Natural killer cell (primary cell): ENCODE results near the gene PTPN11. TPM values are rescaled to one million over a fixed set of nuclear protein-coding genes. Genes with fewer than 3 reads are reported as not detected.
A peak's percentile ranks its signal among the peaks of the same experiment; 100 is the strongest.

Experiments
- ATAC-seq, 3 donors: fragments of 150-1000 bp in 2 of 3; fragments of 200-7000 bp in 1 of 3; cut with Tn5 transposase; 1 replicate in 1 of 3; 2 replicates in 2 of 3; pipeline ENCODE4 v1.10.0; 2021; ENCODE audit warnings: mild to moderate bottlenecking in 2 of 3, moderate library complexity in 2 of 3
- DNase-seq, 2 donors: peaks; one replicate each; pipeline versions ENCODE4 v3.0.0 to v3.0.0-alpha.2; 2013 to 2021; ENCODE audit warnings: mixed read lengths in 1 of 2
- H3K27ac ChIP-seq: one replicate; pipeline ENCODE4 v1.5.1; 2013; ENCODE audit warnings: mild to moderate bottlenecking, low read length
- H3K27me3 ChIP-seq: one replicate; pipeline ENCODE4 v1.6.1; 2013; ENCODE audit warnings: low read length; ENCODE audit not compliant: control insufficient read depth, insufficient read depth
- H3K36me3 ChIP-seq: one replicate; pipeline ENCODE4 v1.6.1; 2013; ENCODE audit warnings: low read length; ENCODE audit not compliant: control insufficient read depth, insufficient read depth
- H3K4me1 ChIP-seq: one replicate; pipeline ENCODE4 v1.6.1; 2013; ENCODE audit warnings: low read length; ENCODE audit not compliant: control insufficient read depth, insufficient read depth
- H3K4me3 ChIP-seq: one replicate; pipeline ENCODE4 v1.5.1; 2013; ENCODE audit warnings: low read length
- H3K9me3 ChIP-seq: one replicate; pipeline ENCODE4 v1.6.1; 2013; ENCODE audit warnings: low read length; ENCODE audit not compliant: control insufficient read depth, insufficient read depth
- H3K27ac Mint-ChIP-seq, 2 donors: one replicate each; pipeline ENCODE4 v1.8.0; 2022; ENCODE audit warnings: mild to moderate bottlenecking in 2 of 2, mixed read lengths in 2 of 2, moderate library complexity in 1 of 2
- H3K27me3 Mint-ChIP-seq, 2 donors: one replicate each; pipeline ENCODE4 v1.8.0; 2022; ENCODE audit warnings: low read depth in 2 of 2, mixed read lengths in 2 of 2
- H3K36me3 Mint-ChIP-seq: one replicate; pipeline ENCODE4 v1.8.0; 2022; ENCODE audit warnings: mixed read lengths
- H3K4me1 Mint-ChIP-seq, 2 donors: one replicate each; pipeline ENCODE4 v1.8.0; 2022; ENCODE audit warnings: mixed read lengths in 2 of 2
- H3K4me3 Mint-ChIP-seq: one replicate; pipeline ENCODE4 v1.8.0; 2022; ENCODE audit warnings: mild to moderate bottlenecking, moderate library complexity, mixed read lengths
- H3K9me3 Mint-ChIP-seq, 2 donors: one replicate each; pipeline ENCODE4 v1.8.0; 2022; ENCODE audit warnings: mixed read lengths in 2 of 2
- CTCF ChIP-seq: fragments of 200-600 bp; IDR thresholded peaks from one replicate; pipeline ENCODE4 v1.8.0; 2022; ENCODE audit warnings: antibody characterized with exemption
- whole genome bisulfite sequencing: methylation state at CpG from one replicate; pipeline ENCODE4 v1.1.7; 2013; ENCODE audit warnings: missing lambda C conversion rate; ENCODE audit not compliant: insufficient coverage; 5-methylcytosine and 5-hydroxymethylcytosine counted together
- intact Hi-C: fragments of 100-400 bp; cut with micrococcal nuclease; formaldehyde crosslinking; loops from one replicate; pipeline ENCODE4 v1.14.2; 2022
- total RNA-seq, 4 donors: library from RNA; stranded (reverse); fragments of 120-200 nt in 1 of 4; gene quantifications; one replicate each; pipeline versions ENCODE4 v1.2.3 to v1.2.4, GENCODE V29; 2013 to 2022

The PTPN11 gene
- total RNA-seq, 3 donors from 2014 or later (not counting 1 experiment from before 2014, with no cell fraction given): 57.3 to 72.1 (median 63.8) TPM

DNA sequence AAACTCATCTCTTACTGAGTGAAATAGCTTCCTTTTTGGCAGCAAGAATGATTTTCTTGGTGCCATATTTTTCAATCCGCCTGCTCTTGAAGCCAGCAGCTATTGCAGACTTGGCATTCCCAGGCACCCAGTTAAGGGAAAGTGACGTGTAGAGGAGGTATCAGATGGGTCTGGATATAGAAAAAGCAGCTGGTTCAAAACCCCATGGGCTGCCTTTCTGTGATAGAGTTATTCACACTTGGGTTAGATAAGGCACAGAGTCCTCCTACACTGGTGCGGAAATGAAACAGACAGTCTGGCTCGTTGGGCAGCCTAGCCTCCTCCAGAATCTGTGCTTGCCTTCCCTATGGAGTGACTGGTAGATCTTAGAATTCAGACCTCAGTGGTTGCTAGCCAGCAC, 62.2 kb downstream of the PTPN11 start:
- 95% methylated on average over 4 of the region's 4 CpGs for WGBS
- H3K27ac Mint-ChIP-seq: no peak overlapping the region
- H3K36me3 Mint-ChIP-seq: peaks cover 25% of the 10 kb centered on the region

DNA sequence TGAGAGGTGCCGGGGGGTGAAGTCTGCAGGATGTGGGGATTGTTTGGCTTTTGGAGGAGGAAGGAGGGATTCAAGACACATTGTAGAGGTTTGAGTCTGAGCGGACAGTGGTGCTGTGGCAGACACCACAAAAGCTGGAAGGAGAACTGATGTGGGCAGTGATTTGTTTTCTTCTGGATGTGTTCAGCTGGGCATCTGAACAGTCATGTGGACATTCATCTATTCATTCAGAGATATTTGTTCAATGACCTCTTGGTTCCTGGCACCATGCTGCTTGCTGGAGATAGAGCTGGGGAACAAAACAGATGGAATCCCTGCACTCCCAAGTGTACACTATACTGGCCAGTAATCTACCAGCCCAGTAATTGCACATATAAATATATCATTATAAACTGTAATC, 64.0 kb downstream of the PTPN11 start:
- H3K4me3 Mint-ChIP-seq: no peak overlapping the region
- TF ChIP-seq CTCF: no peak
- Histone ChIP-seq H3K36me3 (peaks cover 53% of the 10 kb centered on the region), H3K4me3 (no peak overlapping the region), H3K27ac (no peak overlapping the region), H3K4me1 (no peaks in the 10 kb centered on the region), H3K27me3 (no peaks in the 10 kb centered on the region), H3K9me3 (no peaks in the 10 kb centered on the region)
- H3K36me3 Mint-ChIP-seq: peaks cover 25% of the 10 kb centered on the region
- intact Hi-C loops: no loop called here
- 94% methylated on average over 2 of the region's 2 CpGs for WGBS
- no peak for DNase-seq
- no peaks in the 10 kb centered on the region for H3K9me3 Mint-ChIP-seq
- no peak overlapping the region for H3K27ac Mint-ChIP-seq
- peak in 1 of 3 donors; percentile 24 for ATAC-seq
- peaks cover 0 to 5% of the 10 kb centered on the region in 2 donors for H3K4me1 Mint-ChIP-seq
- no peaks in the 10 kb centered on the region for H3K27me3 Mint-ChIP-seq

More for the DNA sequence above, 62.2 kb downstream of the PTPN11 start:
- ATAC-seq: no peak
- peaks cover 64% of the 10 kb centered on the region for H3K36me3 ChIP-seq
- Mint-ChIP-seq H3K4me3 (no peak overlapping the region), H3K9me3 (no peaks in the 10 kb centered on the region), H3K27me3 (no peaks in the 10 kb centered on the region), H3K4me1 (peaks cover 0 to 5% of the 10 kb centered on the region in 2 donors)
- no peaks in the 10 kb centered on the region for H3K9me3 ChIP-seq
- TF ChIP-seq CTCF: no peak
- intact Hi-C loops: no loop called here
- H3K27ac ChIP-seq: no peak overlapping the region
- no peaks in the 10 kb centered on the region for H3K4me1 ChIP-seq
- DNase-seq: no peak
- H3K4me3 ChIP-seq: no peak overlapping the region
- no peaks in the 10 kb centered on the region for H3K27me3 ChIP-seq

DNA sequence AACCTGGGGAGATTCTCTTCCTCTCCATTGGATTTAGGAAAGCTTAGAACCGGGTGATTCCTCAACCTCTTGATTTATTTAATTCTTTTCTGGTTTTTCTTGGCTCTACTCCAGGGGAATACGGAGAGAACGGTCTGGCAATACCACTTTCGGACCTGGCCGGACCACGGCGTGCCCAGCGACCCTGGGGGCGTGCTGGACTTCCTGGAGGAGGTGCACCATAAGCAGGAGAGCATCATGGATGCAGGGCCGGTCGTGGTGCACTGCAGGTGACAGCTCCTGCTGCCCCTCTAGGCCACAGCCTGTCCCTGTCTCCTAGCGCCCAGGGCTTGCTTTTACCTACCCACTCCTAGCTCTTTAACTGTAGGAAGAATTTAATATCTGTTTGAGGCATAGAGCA, 67.6 kb downstream of the PTPN11 start:
- Histone ChIP-seq H3K36me3 (peaks cover 53% of the 10 kb centered on the region), H3K27me3 (no peaks in the 10 kb centered on the region), H3K27ac (no peak overlapping the region), H3K4me1 (no peaks in the 10 kb centered on the region), H3K9me3 (no peaks in the 10 kb centered on the region), H3K4me3 (no peak overlapping the region)
- no peaks in the 10 kb centered on the region for H3K27me3 Mint-ChIP-seq
- H3K4me1 Mint-ChIP-seq: peaks cover 0 to 5% of the 10 kb centered on the region in 2 donors
- no peaks in the 10 kb centered on the region for H3K9me3 Mint-ChIP-seq
- peaks cover 24% of the 10 kb centered on the region for H3K36me3 Mint-ChIP-seq
- intact Hi-C loops: no loop called here
- no peak for TF ChIP-seq CTCF
- no peak overlapping the region for H3K4me3 Mint-ChIP-seq
- H3K27ac Mint-ChIP-seq: no peak overlapping the region
- 97% methylated on average over 11 of the region's 12 CpGs for WGBS
- ATAC-seq: no peak
- DNase-seq: no peak

DNA sequence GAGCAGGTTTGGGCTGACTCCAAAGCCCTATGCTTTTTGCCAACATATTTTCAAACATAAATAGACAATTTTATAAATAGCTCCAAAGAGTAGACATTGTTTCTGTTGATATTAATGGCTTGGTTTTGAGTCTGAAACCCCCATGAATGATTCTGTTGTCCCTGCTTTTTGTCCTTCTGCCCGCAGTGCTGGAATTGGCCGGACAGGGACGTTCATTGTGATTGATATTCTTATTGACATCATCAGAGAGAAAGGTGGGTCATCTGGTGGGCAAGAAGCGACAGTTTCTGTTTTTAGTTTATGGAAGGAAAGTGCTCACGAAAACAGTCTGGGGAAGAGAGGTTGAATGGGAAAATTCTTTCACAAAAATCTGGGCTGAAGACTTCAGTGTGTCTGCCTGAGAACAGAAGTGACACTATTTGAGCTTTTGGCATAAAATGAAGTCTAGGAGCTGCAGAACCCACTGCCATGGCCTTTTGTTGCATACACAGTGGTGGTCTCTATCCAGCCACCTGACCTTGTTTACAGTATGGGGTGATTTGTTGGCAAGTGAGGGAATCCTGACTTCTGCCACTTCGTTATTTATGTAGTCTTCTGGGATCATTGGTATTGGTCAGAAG, 69.6 kb downstream of the PTPN11 start:
- Histone ChIP-seq H3K4me3 (no peak overlapping the region), H3K36me3 (peaks cover 42% of the 10 kb centered on the region), H3K9me3 (no peaks in the 10 kb centered on the region), H3K4me1 (no peaks in the 10 kb centered on the region), H3K27ac (no peak overlapping the region), H3K27me3 (no peaks in the 10 kb centered on the region)
- Mint-ChIP-seq H3K36me3 (peaks cover 13% of the 10 kb centered on the region), H3K9me3 (no peaks in the 10 kb centered on the region), H3K27me3 (no peaks in the 10 kb centered on the region), H3K4me3 (no peak overlapping the region), H3K4me1 (peaks cover 0 to 5% of the 10 kb centered on the region in 2 donors), H3K27ac (no peak overlapping the region)
- WGBS: 94% methylated on average over 6 of the region's 6 CpGs
- no peak for TF ChIP-seq CTCF
- intact Hi-C loops: no loop called here
- DNase-seq (no peak), ATAC-seq (no peak)
